NT2/D1 (cell line): Measurements from ENCODE around the gene MPRIP.

Experiments
- DNase-seq: peaks from one replicate; pipeline ENCODE4 v3.0.0-alpha.2; 2011; ENCODE audit warnings: low read depth, low spot score
- H3K27me3 ChIP-seq: 2 replicates; pipeline ENCODE4 v1.6.0; 2011; ENCODE audit warnings: mild to moderate bottlenecking; ENCODE audit not compliant: insufficient read length, insufficient read depth
- H3K36me3 ChIP-seq: 2 replicates; pipeline ENCODE4 v1.6.1; 2011; ENCODE audit warnings: mild to moderate bottlenecking, low read length, mixed read lengths; ENCODE audit not compliant: insufficient read depth, insufficient read length
- H3K4me1 ChIP-seq: 2 replicates; pipeline ENCODE4 v1.5.1; 2011; ENCODE audit not compliant: insufficient read depth, insufficient read length
- H3K4me3 ChIP-seq: 2 replicates; pipeline ENCODE4 v1.5.1; 2011; ENCODE audit warnings: low read depth; ENCODE audit not compliant: insufficient read length
- H3K9ac ChIP-seq: 2 replicates; pipeline ENCODE4 v1.6.0; 2011; ENCODE audit warnings: low read depth; ENCODE audit not compliant: insufficient read length
- H3K9me3 ChIP-seq: 2 replicates; pipeline ENCODE4 v1.5.1; 2011; ENCODE audit warnings: mild to moderate bottlenecking, low read length; ENCODE audit not compliant: insufficient read depth
- SUZ12 ChIP-seq: IDR thresholded peaks from 2 replicates; pipeline ENCODE4 v1.6.1; 2011; ENCODE audit not compliant: insufficient read length, insufficient read depth; ENCODE audit errors: extremely low read depth
- YY1 ChIP-seq: IDR thresholded peaks from 2 replicates; pipeline ENCODE4 v1.6.1; 2011; ENCODE audit not compliant: insufficient read length, insufficient read depth
- ZNF274 ChIP-seq: IDR thresholded peaks from 2 replicates; pipeline ENCODE4 v1.6.1; 2011; ENCODE audit warnings: mild to moderate bottlenecking, low read depth, low read length

Gene MPRIP

DNA sequence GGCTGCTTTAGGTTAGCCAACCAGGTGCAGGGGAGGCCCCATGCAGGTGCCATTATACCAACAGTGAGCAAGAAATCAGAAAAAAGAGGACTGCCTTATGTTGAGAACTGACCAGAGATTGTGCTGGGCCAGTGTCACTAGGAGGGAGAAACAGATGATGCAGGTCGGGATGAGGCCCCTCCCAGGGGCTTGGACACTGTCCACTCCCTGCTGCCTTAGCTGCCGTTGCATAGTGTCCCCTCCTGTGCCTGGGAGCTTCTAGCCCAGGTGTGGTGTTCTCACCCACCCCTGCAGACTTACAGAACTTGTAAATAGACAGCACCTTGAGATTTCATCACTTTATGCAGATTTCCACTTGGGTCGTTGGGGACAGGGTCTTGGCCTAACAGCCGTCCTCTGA lies 127.1 kb downstream of the MPRIP start:
- Histone ChIP-seq H3K27me3 (no peaks in the 10 kb centered on the region), H3K4me1 (peaks cover 15% of the 10 kb centered on the region), H3K4me3 (no peak overlapping the region), H3K36me3 (peaks cover 79% of the 10 kb centered on the region), H3K9ac (no peak overlapping the region), H3K9me3 (no peaks in the 10 kb centered on the region)
- DNase-seq: no peak
- TF ChIP-seq ZNF274 (no peak), YY1 (no peak), SUZ12 (no peak)

DNA sequence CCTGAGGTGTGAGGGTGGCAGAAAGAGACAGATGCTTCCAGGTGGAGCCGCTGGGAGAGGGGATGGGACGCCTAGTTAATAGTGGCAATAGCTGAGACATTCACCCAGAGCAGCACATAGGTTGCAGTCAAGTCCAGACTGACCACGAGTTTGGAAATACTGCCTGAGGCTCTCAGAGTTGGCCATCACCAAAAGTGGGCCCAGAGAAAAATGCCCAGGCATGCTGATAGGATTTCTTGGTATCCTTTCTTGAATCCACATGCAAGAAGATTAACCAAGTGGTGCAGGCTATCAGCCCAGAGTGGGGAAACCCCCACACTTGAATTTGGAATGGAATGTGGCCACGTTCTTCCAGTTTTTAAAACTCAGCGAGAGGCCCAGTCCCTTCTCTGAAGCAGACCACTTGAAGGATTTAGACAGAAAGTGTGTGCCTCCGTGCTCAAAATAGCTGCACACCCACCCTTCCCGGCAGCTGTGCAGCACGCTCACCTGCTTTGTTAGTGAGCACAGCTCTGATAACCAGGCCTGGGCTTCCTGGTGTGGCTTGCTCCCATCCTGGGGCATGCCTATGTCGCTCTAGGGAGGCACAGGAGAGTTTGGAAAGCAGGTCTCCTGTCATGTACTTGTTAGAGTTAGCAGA lies 128.2 kb downstream of the MPRIP start:
- Histone ChIP-seq H3K4me1 (peaks cover 15% of the 10 kb centered on the region), H3K27me3 (no peaks in the 10 kb centered on the region), H3K9me3 (no peaks in the 10 kb centered on the region), H3K36me3 (peaks cover 78% of the 10 kb centered on the region), H3K9ac (no peak overlapping the region), H3K4me3 (no peak overlapping the region)
- TF ChIP-seq YY1: no peak
- TF ChIP-seq SUZ12: no peak
- no peak for TF ChIP-seq ZNF274
- DNase-seq: no peak

DNA sequence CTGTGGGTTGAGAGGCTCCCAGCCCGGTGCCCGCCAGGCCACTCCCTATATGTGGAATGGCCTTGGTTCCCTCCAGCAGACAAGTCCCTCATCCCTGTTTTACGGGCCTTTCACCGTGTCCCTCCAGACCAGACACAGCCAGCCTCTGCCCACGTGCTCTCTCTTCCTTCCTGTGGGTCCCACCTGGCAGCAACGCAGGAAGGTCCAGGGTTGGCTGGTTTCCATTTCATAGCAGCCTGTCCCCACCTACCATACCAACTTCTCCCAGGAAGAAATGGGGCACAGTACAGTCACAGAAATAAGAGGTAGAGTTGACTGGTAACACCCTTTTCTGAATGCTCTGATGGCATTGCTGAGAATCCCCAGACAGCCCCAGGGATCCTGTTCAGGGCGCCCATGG lies 128.9 kb downstream of the MPRIP start:
- Histone ChIP-seq H3K36me3 (peaks cover 78% of the 10 kb centered on the region), H3K9ac (no peak overlapping the region), H3K9me3 (no peaks in the 10 kb centered on the region), H3K4me1 (peaks cover 15% of the 10 kb centered on the region), H3K27me3 (no peaks in the 10 kb centered on the region), H3K4me3 (no peak overlapping the region)
- TF ChIP-seq ZNF274 (no peak), SUZ12 (no peak), YY1 (no peak)
- no peak for DNase-seq

DNA sequence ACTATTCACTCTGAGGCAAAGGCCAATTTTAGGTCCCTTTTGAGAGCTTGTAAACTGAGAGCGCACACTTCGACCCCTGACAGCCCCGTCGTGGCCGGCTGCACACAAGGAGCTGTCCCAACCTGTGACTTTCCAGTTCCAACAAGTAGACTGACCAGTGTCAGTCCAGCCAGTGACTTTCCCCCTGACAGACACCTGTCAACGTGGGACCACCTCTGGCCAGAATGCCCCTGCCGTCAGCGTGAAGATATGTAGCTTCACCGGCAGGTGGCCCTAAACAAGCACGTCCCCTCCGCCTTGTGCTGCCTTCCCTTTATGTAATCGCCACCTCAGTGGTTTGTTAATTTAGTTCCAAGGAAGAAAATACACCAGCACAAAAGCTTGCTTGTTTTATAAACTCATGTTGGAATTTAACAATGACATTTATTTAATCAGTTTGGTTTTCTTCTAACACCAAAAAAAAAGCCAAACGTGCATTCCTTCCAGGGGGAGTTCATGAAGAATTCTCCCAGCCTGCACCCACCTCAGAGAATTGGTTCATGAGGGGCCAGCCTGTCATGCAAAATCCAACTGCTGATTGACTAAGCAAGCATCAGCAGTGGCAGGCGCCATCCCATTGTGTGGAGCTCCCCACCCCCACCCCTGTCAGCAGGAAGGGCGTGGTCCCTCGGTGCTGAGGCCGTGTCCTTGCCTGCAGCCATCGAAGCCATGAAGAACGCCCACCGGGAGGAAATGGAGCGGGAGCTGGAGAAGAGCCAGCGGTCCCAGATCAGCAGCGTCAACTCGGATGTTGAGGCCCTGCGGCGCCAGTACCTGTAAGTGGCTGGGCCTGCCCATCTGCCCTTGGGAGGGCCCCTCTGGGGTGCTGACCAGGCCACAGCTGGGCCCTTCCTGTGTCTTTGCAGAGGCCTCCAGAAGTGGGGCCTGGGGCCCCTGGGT lies 130.0 kb downstream of the MPRIP start:
- Histone ChIP-seq H3K9ac (no peak overlapping the region), H3K27me3 (no peaks in the 10 kb centered on the region)

DNA sequence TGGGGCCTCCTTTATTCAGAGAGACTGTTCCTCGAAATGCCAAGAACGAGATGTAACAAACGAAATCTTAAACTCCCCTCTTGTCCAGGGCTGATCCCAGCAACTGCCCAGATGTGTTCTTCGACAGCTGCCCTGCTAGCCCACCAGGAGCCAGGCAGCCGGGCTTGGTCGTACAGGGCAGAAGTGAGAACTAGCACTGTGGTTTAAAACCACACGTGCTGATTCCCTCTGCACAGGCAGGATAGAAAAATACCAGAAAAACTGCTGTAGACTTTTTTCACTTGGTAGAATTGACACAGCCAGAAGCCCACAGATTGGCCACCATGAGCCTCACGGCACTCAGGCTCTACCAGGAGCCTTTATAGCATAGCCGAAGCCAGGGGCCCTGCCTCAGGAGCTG lies 130.7 kb downstream of the MPRIP start:
- no peaks in the 10 kb centered on the region for H3K9me3 ChIP-seq
- no peaks in the 10 kb centered on the region for H3K27me3 ChIP-seq
- TF ChIP-seq YY1 (no peak), SUZ12 (no peak), ZNF274 (no peak)
- H3K9ac ChIP-seq: no peak overlapping the region
- DNase-seq: no peak
- no peak overlapping the region for H3K4me3 ChIP-seq
- H3K36me3 ChIP-seq: peaks cover 77% of the 10 kb centered on the region
- H3K4me1 ChIP-seq: peaks cover 10% of the 10 kb centered on the region

More for the DNA sequence above, 130.0 kb downstream of the MPRIP start:
- TF ChIP-seq YY1: no peak
- TF ChIP-seq SUZ12: no peak
- TF ChIP-seq ZNF274: no peak
- peaks cover 78% of the 10 kb centered on the region for H3K36me3 ChIP-seq
- no peaks in the 10 kb centered on the region for H3K9me3 ChIP-seq
- DNase-seq: peak; percentile 5
- no peak overlapping the region for H3K4me3 ChIP-seq
- peaks cover 15% of the 10 kb centered on the region for H3K4me1 ChIP-seq

DNA sequence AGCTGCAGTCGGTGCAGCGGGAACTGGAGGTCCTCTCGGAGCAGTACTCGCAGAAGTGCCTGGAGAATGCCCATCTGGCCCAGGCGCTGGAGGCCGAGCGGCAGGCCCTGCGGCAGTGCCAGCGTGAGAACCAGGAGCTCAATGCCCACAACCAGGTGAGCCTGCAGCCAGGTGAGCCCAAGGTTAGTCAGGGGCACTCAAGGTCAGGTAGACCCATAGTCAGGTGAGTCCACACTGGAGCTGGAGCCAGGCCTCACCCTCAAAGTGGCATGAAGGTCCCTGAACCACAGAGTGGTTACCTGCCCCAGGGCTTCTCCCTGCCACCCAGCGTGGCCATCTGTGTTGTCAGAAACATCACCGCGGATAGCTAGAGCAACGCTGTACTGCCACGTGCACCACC lies 131.7 kb downstream of the MPRIP start:
- DNase-seq: no peak
- no peak overlapping the region for H3K9ac ChIP-seq
- H3K36me3 ChIP-seq: peaks cover 76% of the 10 kb centered on the region
- H3K27me3 ChIP-seq: no peaks in the 10 kb centered on the region
- H3K4me3 ChIP-seq: no peak overlapping the region
- peaks cover 10% of the 10 kb centered on the region for H3K4me1 ChIP-seq
- H3K9me3 ChIP-seq: no peaks in the 10 kb centered on the region
- no peak for TF ChIP-seq YY1
- TF ChIP-seq ZNF274: no peak
- no peak for TF ChIP-seq SUZ12

DNA sequence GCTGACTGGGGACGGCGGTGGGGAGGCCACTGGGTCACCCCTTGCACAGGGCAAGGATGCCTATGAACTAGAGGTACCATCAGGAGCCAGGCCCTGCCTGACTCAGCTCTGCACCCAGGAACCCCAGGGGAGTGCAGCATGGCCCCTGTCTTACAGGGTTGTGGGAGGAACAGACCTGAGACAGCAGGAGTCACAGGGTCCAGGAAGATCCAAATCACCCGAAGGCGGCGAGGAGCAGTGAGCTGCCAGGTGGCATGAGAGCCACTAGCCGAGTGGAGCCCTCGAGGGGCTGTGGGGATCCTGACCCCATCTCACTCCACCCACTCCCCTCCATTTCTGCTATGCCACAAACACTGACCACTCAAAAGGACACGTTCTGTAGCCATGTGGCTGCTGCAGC lies 133.1 kb downstream of the MPRIP start:
- TF ChIP-seq YY1 (no peak), SUZ12 (no peak), ZNF274 (no peak)
- no peak overlapping the region for H3K4me3 ChIP-seq
- peaks cover 80% of the 10 kb centered on the region for H3K36me3 ChIP-seq
- peaks cover 10% of the 10 kb centered on the region for H3K4me1 ChIP-seq
- no peak for DNase-seq
- no peaks in the 10 kb centered on the region for H3K27me3 ChIP-seq
- H3K9ac ChIP-seq: no peak overlapping the region
- no peaks in the 10 kb centered on the region for H3K9me3 ChIP-seq
